GM15510 (cell line): Measurements from ENCODE around the gene MRPS21.

Experiments used
- POLR2A ChIP-seq: IDR thresholded peaks from 3 replicates; pipeline ENCODE4 v1.6.1; 2011; ENCODE audit warnings: borderline replicate concordance; ENCODE audit not compliant: insufficient read length; ENCODE audit errors: extremely low read depth

MRPS21 gene

DNA sequence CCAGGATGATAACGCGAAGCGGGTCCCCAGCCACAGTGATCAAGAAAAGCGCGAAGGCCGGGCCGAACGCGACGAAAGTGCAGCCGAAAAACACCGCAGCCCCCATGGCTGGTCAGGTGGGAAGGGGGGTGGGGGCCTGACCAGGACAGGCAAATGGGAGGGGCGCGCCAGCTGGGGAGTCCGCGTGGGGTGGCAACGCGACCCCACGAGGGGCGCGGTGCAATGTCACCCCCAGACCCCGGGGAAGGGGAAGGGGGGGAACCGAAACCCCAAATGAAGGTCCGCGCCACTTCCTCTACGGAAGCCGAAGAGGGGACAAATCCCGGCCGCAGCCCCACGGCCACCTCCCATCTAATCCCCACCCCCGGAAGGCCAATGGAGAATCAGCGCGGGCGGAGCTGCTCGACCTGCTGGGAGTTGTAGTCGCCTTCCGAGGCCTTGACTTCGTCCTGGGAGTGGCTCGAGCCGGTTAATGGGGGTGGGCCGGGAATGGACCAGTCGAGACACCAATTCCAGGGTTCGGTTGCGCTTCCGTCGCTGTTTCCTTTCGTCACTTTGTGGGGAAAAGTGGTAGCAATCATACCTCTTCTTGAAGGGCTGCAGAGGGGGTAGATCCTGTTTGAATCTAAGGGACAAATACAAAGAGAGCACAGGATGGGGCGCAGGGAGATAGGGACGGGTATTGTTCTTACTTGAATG lies 24.8 kb upstream of the MRPS21 start, which contains the start of gene APH1A:
APH1A (minus strand) TSS at position 312 of the 699 bp plus-strand sequence; CDS start at position 106, 206 bp downstream.
- peak; percentile 70 for TF ChIP-seq POLR2A

DNA sequence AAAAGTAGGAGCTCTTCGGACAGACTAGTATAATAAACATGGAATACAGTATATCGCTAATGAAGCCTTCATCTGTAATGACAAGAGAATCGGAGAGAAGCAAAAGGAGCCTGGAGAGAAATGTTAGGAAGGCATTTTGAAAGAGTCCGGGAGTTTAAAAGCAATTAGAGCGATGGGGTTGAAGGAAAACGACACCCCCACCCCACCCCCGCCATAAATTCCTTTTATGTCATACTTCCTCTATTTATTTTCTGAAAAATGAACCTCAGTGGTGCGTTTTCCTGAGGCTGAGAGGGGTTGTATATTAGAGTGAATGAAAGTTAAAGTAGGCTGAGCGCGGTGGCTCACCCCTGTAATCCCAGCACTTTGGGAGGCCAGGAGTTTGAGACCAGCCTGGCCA lies 24.2 kb upstream of the MRPS21 start:
- TF ChIP-seq POLR2A: no peak

- no peak for TF ChIP-seq POLR2A
Measured at GRCh38 chr1:150271291-150271959, 22.2 kb upstream of the MRPS21 start.

- TF ChIP-seq POLR2A: no peak
Measured at GRCh38 chr1:150273311-150273710, 20.4 kb upstream of the MRPS21 start.

DNA sequence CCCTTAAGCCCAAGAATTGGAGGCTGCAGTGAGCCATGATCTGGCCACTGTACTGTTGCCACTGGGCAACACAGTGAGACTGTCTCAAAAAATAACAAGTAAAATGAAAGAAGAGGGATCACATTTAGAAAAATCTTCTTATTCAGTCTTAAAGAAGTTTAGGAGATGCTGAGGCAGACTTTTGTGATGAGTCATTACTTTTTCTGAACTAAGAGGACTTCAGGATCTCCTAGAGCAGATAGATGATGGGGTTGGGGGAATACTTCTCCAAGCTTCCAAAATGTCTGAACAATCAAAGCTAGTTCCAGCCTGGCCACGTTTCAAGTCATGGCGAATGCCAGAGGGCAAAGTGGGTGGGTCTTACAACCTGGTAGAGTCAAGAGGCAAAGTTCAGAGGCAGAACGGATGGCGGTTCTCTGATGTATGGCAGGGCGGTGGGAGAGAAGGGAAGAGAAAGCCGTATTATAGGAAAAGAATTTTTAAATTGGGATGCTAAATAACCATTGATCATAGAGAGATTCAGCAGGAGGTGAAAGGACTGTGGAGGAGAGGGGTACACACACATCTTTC lies 13.4 kb upstream of the MRPS21 start:
- no peak for TF ChIP-seq POLR2A

- no peak for TF ChIP-seq POLR2A
Measured at GRCh38 chr1:150281221-150281757, 12.4 kb upstream of the MRPS21 start.

GRCh38 chr1:150281758-150282557 lies 11.7 kb upstream of the MRPS21 start, which contains the start of gene CIART:
CIART (plus strand) TSS chr1:150282554; CDS start chr1:150283268, 714 bp downstream.
- no peak for TF ChIP-seq POLR2A

DNA sequence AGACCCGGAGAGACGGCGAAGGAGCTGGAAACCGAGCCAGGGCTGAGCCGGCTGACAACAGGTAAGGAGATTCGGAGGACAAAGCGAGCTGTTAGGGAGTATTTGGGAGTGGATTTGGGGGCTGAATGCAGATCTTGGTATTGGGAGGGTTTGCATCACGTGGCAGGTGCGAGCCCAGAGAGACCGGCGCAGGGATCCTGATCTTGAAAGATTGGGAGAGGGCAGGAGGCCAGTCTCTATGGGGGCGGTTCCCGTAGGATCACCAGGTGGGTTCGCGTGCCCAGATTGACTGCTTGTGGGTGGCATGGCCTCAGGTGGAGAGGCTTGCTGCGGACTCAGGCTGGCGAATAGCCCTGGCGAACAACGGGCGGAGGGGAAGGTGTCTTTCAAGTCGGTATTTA lies 11.1 kb upstream of the MRPS21 start:
- no peak for TF ChIP-seq POLR2A

DNA sequence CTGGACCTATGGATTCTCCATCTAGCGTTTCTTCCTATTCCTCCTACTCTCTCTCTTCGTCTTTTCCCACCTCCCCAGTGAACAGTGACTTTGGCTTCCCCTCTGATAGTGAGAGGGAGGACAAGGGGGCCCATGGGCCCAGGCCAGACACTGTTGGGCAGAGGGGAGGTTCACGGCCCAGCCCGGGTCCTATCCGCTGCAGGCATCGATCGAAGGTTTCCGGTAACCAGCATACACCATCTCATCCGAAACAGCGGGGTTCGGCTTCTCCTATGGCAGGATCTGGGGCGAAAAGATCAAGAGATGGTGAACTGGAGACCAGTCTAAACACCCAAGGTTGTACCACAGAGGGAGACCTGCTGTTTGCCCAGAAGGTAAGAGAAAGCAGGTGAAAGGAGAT lies 10.4 kb upstream of the MRPS21 start:
- no peak for TF ChIP-seq POLR2A

GRCh38 chr1:150288382-150288781 lies 5.3 kb upstream of the MRPS21 start:
- no peak for TF ChIP-seq POLR2A

- TF ChIP-seq POLR2A: no peak
Measured at GRCh38 chr1:150288822-150289221, 4.8 kb upstream of the MRPS21 start.

DNA sequence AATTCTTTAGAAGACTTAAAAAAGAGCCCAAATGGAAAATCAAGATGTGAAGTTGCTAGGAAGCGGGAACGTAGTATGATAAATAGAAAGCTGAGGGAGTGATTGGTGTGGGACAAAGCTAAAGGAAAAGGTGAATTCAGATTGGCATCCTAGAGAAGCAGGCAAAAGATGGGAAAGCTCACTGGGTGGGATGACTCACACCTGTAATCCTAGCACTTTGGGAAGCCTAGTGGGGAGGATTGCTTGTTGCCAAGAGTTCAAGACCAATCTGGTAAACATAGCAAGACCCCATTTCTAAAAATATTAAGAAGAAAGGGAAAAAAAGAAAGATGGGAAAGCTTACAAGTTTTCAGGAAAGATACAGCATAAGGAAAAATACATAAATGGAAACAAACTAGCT lies 1.8 kb downstream of the MRPS21 start:
- no peak for TF ChIP-seq POLR2A

DNA sequence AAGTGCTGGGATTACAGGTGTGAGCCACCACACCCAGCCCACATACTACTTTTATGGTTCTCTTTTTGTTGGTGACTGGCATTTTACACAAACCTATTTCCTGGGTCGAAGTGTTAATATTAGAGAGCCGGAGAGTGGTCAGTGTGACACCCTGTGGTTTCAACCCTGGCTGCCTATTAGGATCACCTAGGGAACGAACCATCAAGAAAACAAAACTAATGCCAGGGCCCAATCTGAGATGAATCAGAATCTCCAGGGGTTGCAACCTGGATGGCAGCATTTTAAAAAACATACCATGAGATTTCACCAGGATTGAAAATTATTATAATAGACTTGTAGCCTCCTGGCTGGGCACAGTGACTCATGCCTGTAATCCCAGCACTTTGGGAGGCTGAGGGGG lies 6.1 kb downstream of the MRPS21 start:
- no peak for TF ChIP-seq POLR2A

GRCh38 chr1:150302338-150302737 lies 8.7 kb downstream of the MRPS21 start:
- TF ChIP-seq POLR2A: no peak

DNA sequence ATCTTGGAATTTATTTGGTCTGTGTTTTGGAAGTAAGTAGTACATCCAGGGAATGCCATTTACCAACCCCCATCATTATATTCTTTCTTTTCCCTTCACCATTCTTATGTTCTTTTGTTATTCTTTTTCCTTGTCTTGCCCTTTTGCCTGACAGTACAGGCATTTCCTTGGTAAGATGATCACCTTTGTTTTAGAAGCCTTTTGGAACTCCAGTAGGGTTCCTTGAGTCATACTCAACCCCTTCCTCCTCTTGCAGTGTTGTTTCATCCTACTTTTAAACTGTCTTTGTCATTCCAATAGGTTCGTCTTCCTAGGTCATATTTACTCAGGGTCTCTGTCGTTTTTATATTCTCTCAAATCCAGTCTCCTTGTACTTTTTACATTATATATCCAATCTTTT lies 9.2 kb downstream of the MRPS21 start:
- TF ChIP-seq POLR2A: no peak
